Germinal center (tissue), 1 donor: ENCODE measurements around the gene DGAT2L6.

Experiments
- DNase-seq: peaks from one replicate; pipeline ENCODE4 v3.0.0; 2012; ENCODE audit warnings: mixed read lengths, low spot score

Gene DGAT2L6

GRCh38 chrX:70176938-70177533, at the start of gene DGAT2L6:
TSS of gene DGAT2L6 (plus strand) at chrX:70177483. CDS start at chrX:70177583, 100 bp downstream.
- DNase-seq: no peak

- no peak for DNase-seq
Observed at GRCh38 chrX:70128071-70128470, 49.2 kb upstream of the DGAT2L6 start.

- no peak for DNase-seq
Observed at GRCh38 chrX:70129816-70130215, 47.5 kb upstream of the DGAT2L6 start.

- no peak for DNase-seq
Observed at GRCh38 chrX:70132224-70132623, 45.1 kb upstream of the DGAT2L6 start.

- DNase-seq: no peak
Observed at GRCh38 chrX:70132877-70133302, 44.4 kb upstream of the DGAT2L6 start.

GRCh38 chrX:70133303-70134115, 43.8 kb upstream of the DGAT2L6 start, which contains the start of gene IGBP1:
TSS of gene IGBP1 (plus strand) at chrX:70133447. CDS start at chrX:70133948, 501 bp downstream.
- peak; percentile 80 for DNase-seq

GRCh38 chrX:70134116-70134477, 43.2 kb upstream of the DGAT2L6 start:
- peak; percentile 4 for DNase-seq

- no peak for DNase-seq
Observed at GRCh38 chrX:70138622-70139021, 38.7 kb upstream of the DGAT2L6 start.

- no peak for DNase-seq
Observed at GRCh38 chrX:70139736-70140135, 37.5 kb upstream of the DGAT2L6 start.

GRCh38 chrX:70141373-70141772, 35.9 kb upstream of the DGAT2L6 start:
- no peak for DNase-seq

GRCh38 chrX:70166601-70167590, 10.4 kb upstream of the DGAT2L6 start:
- DNase-seq: no peak

- DNase-seq: no peak
Observed at GRCh38 chrX:70168238-70169188, 8.8 kb upstream of the DGAT2L6 start.

GRCh38 chrX:70169281-70169680, 8.0 kb upstream of the DGAT2L6 start:
- DNase-seq: no peak

GRCh38 chrX:70171624-70172023, 5.7 kb upstream of the DGAT2L6 start:
- DNase-seq: no peak

- no peak for DNase-seq
Observed at GRCh38 chrX:70172221-70172620, 5.1 kb upstream of the DGAT2L6 start.

- no peak for DNase-seq
Observed at GRCh38 chrX:70172964-70173363, 4.3 kb upstream of the DGAT2L6 start.

GRCh38 chrX:70174754-70175153, 2.5 kb upstream of the DGAT2L6 start:
- DNase-seq: no peak

GRCh38 chrX:70175338-70175737, 1.9 kb upstream of the DGAT2L6 start:
- DNase-seq: no peak

- no peak for DNase-seq
Observed at GRCh38 chrX:70183091-70183490, 5.8 kb downstream of the DGAT2L6 start.

GRCh38 chrX:70190225-70190624, 12.9 kb downstream of the DGAT2L6 start:
- no peak for DNase-seq
